HG02938 (cell line): ENCODE results near the gene RPS4Y1.

ENCODE experiments used
- ATAC-seq: cut with Tn5 transposase; IDR thresholded peaks from one replicate; pipeline ENCODE4 v1.9.1; 2021; ENCODE audit warnings: mild to moderate bottlenecking, moderate library complexity; ENCODE audit not compliant: unreplicated experiment

Gene RPS4Y1

DNA sequence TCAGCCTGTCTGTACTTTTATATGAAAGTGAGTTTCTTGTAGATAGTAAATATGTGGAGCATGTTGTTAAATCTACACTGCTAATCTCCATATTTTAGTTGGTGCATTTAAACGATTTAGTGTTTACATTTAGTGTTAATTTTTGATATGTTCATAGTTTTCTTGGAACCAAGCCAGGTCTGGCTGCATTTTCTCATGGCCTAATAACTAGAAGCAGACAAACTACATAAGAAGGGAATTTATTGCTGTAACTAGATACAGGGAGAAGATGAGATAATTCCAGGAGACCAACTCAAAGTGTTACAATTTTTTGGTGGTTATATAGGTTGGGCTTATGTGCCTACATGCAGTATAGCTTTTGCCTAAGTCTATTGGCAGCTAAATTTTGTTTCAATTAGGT, 32.8 kb downstream of the RPS4Y1 start:
- ATAC-seq, result no peak

- ATAC-seq, result no peak
These were observed 42.2 kb downstream of the RPS4Y1 start for GRCh38 chrY:2883561-2883960.

DNA sequence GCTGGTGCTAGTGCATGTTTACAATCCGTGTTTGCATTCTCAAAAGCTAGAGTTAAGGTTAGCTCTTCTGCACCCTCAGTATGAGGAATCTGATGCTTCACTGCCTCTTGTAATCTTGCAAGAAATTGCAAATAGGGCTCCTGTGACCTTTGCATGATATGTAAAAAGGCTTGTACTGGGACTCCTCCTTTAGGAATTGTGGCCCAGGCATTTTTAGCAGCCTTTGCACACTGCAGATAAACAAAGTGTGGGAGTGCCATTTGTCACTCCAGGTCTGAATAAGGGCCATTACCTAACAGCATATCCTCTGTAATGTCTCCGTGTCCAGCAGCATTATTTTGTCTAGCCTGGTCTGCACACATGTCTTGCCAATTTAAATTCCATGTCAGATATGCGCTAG, 44.5 kb downstream of the RPS4Y1 start:
- ATAC-seq, result no peak

DNA sequence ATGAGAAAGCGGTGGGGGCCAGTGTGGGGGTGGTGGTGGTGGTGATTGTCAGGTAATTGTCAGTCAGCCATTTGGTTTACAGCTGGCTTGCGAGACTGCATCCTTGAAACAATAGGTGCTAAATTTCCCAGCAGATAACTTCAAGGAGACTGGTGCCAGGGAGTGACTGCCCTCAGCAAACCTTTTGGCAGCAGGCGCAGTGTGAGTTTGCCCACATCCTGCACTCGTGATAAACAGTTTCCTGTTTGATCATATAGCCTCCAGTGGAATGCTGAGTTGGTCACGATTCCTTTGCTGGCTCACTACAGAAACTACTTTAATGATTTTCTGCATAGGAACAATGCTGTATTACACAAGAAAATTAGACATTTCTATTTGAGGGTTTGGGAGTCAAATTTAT, 46.0 kb downstream of the RPS4Y1 start:
- ATAC-seq, result no peak

GRCh38 chrY:2887955-2888354, 46.6 kb downstream of the RPS4Y1 start:
- ATAC-seq, result peak; percentile 85

GRCh38 chrY:2893471-2893870, 52.1 kb downstream of the RPS4Y1 start:
- no peak for ATAC-seq

DNA sequence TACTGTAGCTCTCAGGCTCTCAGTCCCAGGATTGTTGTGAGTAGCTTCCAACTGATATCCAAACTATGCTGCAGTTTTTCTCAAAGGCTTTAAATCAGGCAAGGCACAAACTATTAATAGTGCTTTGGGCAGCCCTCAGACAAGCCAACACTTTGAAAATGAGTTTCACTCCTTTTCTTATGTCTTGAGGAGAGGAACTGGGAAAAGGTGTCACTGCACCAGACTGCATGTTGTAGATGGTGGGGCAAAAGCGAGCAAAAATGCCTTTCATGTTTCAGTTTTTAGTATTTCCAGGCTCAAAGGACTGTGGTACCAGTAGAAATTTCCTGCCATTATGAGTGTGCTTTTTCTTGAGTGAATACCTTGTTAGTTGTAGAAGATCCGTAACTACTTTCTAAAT, 54.6 kb downstream of the RPS4Y1 start:
- no peak for ATAC-seq

- ATAC-seq, result no peak
These were observed 66.0 kb downstream of the RPS4Y1 start for GRCh38 chrY:2907356-2907755.

- peak; percentile 77 for ATAC-seq
These were observed 71.8 kb downstream of the RPS4Y1 start for GRCh38 chrY:2913066-2913815.
